C1 segment of cervical spinal cord (tissue), 14 donors: Measurements from ENCODE around the gene ZMIZ1.
"Not testable (repeated sequence)": the region's sequence is repeated elsewhere in the genome, so short reads cannot be mapped to it uniquely, and the experiment has no call there.

Experiments
- DNase-seq, 14 donors: peaks; one replicate each; lab custom pipeline; 2025; lab: John Stamatoyannopoulos, UW

The ZMIZ1 gene

GRCh38 chr10:79264942-79265341 is 196.2 kb downstream of the ZMIZ1 start:
- no peak for DNase-seq

- no peak for DNase-seq
Observed at GRCh38 chr10:79266084-79266483, 197.3 kb downstream of the ZMIZ1 start.

DNA sequence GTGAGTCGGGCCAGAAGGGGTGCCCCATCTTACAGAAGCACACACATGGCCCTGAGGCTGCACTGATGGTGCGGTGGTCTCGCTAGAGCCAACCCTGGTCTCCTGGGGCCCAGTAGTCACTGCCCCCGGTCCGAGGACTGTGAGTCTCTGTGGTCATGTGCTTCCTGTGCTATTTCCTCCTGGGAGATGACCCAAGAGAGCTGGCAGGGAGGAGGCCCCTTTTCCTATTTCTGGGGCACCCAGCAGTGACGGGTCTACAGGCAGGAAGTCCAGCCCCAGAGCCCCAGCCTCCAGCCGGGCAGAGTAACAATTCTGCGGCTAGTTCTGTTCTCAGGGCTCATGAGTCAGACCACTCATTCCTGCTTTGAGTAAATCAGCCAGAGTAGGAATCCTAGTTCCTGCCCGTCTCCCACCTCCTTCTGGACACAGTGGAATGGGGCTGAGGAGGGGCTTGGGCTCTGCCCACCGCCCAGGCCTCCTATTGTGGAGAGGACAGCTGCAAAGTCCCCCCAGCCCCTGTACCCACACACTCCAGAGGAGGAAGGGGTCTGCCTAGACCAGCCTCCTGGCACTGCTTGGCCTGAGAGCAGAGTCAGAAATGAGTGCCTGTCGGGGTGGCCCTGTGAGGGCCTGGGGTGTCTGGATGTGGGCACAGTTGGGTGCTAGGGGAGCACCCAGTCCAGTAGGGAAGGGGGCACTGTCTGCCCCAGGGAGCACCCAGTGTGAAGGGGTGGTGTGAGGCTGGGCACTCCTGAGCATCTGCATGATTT is 198.0 kb downstream of the ZMIZ1 start:
- DNase-seq, result peak in 8 of 14 donors; percentile 45 to 84 (median 60)

- DNase-seq, result no peak
Observed at GRCh38 chr10:79267499-79267898, 198.7 kb downstream of the ZMIZ1 start.

- no peak for DNase-seq
Observed at GRCh38 chr10:79268161-79268601, 199.4 kb downstream of the ZMIZ1 start.

GRCh38 chr10:79268742-79269141 is 200.0 kb downstream of the ZMIZ1 start:
- DNase-seq, result peak in 1 of 14 donors; percentile 15

DNA sequence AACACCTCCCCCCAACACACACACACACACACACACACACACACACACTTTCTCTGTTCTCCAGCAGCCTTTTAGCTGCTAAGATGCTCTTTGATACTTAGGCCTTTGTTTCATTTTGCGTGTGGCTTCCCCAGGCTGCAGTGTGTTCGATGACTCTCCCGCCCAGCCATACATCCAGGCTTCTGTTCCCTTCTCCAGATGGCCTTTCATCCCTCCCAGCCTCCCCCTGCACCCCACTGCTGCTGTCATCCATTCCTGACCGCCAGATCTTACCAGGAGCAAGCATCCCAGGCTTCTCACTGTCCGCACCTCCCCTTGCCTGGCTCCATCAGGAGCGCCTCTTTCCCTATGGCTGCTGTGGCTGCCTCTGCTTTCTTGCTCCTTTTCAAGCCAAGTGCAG is 200.7 kb downstream of the ZMIZ1 start:
- peak in 1 of 14 donors; percentile 9 for DNase-seq

DNA sequence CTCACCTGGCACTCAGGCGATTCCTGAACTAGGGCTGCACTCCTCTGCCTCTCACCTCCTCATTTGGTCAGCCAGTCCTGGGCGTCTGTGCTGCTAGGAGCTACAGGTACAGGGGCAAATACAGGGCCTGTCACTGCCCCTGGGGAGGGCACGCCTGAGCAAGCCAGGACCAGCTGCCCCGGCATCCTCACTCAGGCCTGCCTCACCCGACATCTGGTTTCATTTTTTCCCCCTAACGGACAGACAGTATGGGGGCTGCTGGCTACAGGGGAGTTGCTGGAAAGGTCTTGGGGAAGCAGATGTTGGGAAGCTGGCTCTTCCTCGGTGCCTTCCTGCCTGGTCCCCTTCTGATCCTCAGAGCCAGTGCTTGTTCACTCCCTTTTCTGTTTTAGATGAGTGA is 201.2 kb downstream of the ZMIZ1 start:
- no peak for DNase-seq

DNA sequence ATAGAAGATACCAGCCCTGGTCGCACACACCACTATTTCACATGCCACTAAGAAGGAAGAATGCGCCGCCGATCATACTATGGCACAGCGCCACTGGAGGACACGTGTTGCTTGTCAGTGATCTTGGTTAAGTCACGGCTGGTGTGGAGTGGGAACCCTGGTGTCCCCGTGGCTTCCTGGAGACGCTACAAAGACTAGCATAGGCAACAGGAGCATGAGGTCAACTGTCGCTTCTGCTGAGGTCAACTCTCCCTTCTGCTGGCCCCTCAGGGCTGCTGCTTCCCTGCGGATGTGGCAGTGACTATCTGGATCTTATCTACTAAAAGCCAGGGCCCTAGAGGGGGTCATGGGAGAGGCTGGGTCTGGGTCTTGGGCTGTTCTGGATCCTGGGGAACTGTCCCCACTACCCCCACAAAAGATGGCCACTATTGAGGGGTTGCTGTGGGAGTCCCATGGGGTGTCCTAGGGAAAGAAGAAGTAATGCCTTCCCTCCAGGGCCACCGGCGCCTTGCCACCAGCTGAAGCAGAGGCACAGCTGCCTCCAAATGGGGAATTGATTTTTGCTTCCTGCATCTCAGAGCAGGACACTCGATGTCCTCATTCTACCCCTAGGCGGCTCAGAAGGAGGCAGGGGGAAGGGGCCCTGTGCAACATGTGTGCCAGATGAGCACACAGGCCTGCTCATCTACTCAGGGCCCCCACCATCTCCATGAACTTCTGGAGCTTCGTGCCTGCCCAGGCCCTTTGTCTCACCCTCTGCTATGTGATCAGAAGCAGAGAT is 201.9 kb downstream of the ZMIZ1 start:
- peak in 2 of 14 donors; percentile 40 to 50 for DNase-seq

DNA sequence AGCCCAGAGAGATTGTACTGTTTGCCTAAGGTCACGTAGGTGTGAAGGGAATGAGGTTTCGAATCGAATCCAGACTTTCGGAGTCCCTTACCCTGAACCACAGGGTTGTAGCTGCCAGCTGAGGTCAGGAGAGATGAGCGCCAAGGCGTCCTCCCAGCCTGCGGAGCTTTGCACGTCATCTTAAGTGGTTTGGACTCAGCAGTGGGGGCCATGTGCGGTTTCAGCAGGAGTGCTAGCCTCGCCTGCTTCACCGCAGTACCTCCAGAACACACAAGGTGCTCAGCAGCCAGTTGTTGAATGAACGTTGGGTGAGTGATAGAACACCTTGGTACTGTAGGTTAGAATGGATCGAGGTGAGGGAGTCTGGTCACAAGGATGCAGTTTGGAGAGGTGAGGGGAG is 203.6 kb downstream of the ZMIZ1 start:
- no peak for DNase-seq

GRCh38 chr10:79273604-79274003 is 204.8 kb downstream of the ZMIZ1 start:
- DNase-seq, result no peak

- peak; percentile 33 to 97 (median 91) for DNase-seq
Observed at GRCh38 chr10:79274279-79275104, 205.7 kb downstream of the ZMIZ1 start.

GRCh38 chr10:79275105-79275430 is 206.3 kb downstream of the ZMIZ1 start:
- no peak for DNase-seq

DNA sequence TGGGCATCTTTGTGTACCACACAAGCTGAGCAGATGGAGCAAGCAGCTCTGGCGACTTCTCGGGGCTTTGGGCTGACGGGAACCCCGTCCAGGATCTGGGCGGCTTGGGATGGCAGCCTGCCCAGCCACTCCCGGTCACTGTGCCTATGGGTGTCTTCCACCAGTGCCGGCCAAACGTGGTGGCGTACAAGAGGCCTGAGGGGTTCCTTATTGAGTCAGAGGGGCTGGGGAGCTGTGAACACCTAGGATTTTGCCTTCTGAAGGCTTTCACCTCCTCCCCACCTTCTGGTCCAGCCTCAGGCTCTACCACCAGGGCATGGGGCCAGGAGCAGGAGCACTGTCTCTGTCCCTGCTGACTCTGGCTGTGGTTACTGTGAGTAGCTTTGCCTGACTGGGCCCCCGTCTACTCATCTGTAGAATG is 206.7 kb downstream of the ZMIZ1 start:
- DNase-seq, result peak in 8 of 14 donors; percentile 73 to 86 (median 74)

GRCh38 chr10:79277579-79278269 is 209.0 kb downstream of the ZMIZ1 start:
- DNase-seq, result peak in 9 of 14 donors; percentile 37 to 88 (median 66)

GRCh38 chr10:79279047-79279446 is 210.3 kb downstream of the ZMIZ1 start:
- DNase-seq, result not testable (repeated sequence)

DNA sequence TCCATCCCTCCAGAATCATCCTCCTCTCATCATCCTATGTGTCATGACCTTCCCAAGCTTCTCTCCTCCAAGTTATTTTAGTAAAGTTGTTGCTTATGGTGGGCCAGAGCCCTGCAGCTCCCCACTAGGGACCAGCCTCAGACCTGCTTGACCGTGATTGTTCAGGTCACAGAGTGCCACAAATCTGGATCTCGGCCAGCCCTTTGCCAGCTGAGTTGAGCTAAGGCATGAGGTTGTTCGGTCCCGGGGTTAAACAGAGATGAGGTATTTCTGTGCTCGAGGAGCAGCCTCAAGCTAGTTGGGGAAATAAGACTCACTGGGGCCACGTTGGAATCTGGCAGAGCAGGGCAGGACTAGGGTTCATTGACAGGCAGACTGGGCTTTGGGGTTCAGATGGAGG is 212.2 kb downstream of the ZMIZ1 start:
- no peak for DNase-seq

- DNase-seq, result no peak
Observed at GRCh38 chr10:79282388-79282787, 213.6 kb downstream of the ZMIZ1 start.

DNA sequence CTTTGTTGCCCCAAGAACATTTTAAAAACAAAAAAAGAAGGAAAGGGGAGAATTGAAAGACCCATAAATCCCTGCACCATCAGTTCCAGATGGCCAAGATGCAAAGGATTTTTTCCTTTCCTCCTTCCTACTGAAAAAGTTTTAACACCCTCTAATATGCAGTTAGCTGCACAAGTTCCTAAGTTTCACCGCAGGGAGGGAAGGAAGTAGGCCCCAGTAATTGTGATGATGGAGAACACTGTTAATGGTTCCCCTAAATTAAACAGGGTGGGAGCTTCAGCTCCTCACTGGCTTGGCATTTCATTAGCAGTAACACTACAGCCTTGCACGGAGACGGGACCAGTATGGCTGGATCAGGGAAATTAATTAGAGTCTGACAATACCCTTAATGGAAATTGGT is 214.8 kb downstream of the ZMIZ1 start:
- no peak for DNase-seq

- no peak for DNase-seq
Observed at GRCh38 chr10:79284158-79284871, 215.5 kb downstream of the ZMIZ1 start.
